Measurements from ENCODE around the gene PAQR6. TPM values are rescaled to one million over a fixed set of nuclear protein-coding genes. Genes with fewer than 3 reads are reported as not detected.

The PAQR6 gene
- total RNA-seq, 1 experiment from 2014 or later, result 4.1 TPM

DNA sequence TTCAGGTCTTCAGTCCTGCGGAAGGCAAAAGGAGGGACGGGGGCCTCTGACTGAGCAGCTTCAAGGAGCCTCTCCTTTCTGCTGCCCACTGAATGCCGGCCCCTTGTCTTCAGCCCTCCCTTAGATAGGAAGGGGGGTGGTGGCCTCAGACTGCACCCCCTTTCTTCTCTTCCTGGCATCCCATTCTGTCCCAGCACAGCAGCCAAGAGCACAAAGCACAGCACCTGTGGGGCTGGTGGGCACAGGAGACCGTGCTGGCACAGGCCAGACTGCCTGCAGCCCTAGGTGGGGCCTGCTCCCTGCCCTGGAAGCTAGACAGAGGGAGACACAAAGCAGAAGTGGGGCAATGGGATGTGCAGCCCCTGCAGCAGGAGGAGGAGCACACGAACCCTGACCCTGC, 1.7 kb upstream of the PAQR6 start:
- peaks cover 6% of the 10 kb centered on the region for H3K4me1 ChIP-seq (ENCODE audit: insufficient read depth, low read length, poor library complexity, severe bottlenecking)
- ChIA-PET POLR2A (ENCODE audit: low non-redundant PET) (no interaction called here), CTCF (no interaction called here)
- intact Hi-C loops (cut with micrococcal nuclease; ENCODE audit: unreplicated experiment), result no loop called here
- TF ChIP-seq, protein P1, sequence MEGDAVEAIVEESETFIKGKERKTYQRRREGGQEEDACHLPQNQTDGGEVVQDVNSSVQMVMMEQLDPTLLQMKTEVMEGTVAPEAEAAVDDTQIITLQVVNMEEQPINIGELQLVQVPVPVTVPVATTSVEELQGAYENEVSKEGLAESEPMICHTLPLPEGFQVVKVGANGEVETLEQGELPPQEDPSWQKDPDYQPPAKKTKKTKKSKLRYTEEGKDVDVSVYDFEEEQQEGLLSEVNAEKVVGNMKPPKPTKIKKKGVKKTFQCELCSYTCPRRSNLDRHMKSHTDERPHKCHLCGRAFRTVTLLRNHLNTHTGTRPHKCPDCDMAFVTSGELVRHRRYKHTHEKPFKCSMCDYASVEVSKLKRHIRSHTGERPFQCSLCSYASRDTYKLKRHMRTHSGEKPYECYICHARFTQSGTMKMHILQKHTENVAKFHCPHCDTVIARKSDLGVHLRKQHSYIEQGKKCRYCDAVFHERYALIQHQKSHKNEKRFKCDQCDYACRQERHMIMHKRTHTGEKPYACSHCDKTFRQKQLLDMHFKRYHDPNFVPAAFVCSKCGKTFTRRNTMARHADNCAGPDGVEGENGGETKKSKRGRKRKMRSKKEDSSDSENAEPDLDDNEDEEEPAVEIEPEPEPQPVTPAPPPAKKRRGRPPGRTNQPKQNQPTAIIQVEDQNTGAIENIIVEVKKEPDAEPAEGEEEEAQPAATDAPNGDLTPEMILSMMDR (conservative IDR thresholded peaks at IDR 0.05; ENCODE audit: low read depth, low read length), result no peak
- no peak for TF ChIP-seq EZH2 (IDR thresholded peaks at IDR 0.05; ENCODE audit: borderline replicate concordance, low read depth, low read length, poor library complexity, severe bottlenecking)
- no peaks in the 10 kb centered on the region for H3K27me3 ChIP-seq (replicated peaks; ENCODE audit: insufficient read depth, low read depth, low read length, poor library complexity)
- DNase-seq (ENCODE audit: low spot score), result no peak
- H3K4me3 ChIP-seq (ENCODE audit: low read depth, low read length, poor library complexity, severe bottlenecking), result no peak overlapping the region
- no TSS peak for BruUV-seq (replicated peaks)
- no peaks in the 10 kb centered on the region for H3K9me3 ChIP-seq (ENCODE audit: low read depth, low read length, poor library complexity, severe bottlenecking)
- H3K36me3 ChIP-seq (ENCODE audit: insufficient read depth, low read length, poor library complexity, severe bottlenecking), result peaks cover 45% of the 10 kb centered on the region
- no peak overlapping the region for H3K27ac ChIP-seq (ENCODE audit: low read depth, low read length, poor library complexity, severe bottlenecking)

DNA sequence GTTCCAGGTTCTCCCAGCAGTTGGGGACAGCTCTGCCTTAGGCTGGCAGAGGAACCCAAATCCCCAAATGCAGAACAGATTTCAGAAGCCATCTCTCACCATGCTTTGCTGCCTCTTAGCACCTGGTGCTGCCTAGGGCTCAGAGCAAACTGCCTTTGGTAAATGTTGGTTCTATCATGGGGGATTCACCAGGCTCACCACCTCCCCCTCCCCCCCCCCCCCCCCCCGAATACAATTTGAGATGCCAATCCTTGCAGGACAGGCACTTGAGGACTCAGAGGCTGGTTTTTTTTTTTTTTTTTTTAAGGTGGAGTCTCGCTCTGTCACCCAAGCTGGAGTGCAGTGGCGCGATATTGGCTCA, 447 bp upstream of the PAQR6 start:
- H3K27me3 ChIP-seq (replicated peaks; ENCODE audit: insufficient read depth, low read depth, low read length, poor library complexity), result no peaks in the 10 kb centered on the region
- DNase-seq (ENCODE audit: low spot score), result no peak
- CTCF ChIA-PET, result no interaction called here
- H3K4me3 ChIP-seq (ENCODE audit: low read depth, low read length, poor library complexity, severe bottlenecking), result no peak overlapping the region
- BruUV-seq (replicated peaks), result no TSS peak
- POLR2A ChIA-PET (ENCODE audit: low non-redundant PET), result no interaction called here
- no peak for TF ChIP-seq EZH2 (IDR thresholded peaks at IDR 0.05; ENCODE audit: borderline replicate concordance, low read depth, low read length, poor library complexity, severe bottlenecking)
- TF ChIP-seq, protein P1 (conservative IDR thresholded peaks at IDR 0.05; ENCODE audit: low read depth, low read length), result no peak
- peaks cover 6% of the 10 kb centered on the region for H3K4me1 ChIP-seq (ENCODE audit: insufficient read depth, low read length, poor library complexity, severe bottlenecking)
- no peaks in the 10 kb centered on the region for H3K9me3 ChIP-seq (ENCODE audit: low read depth, low read length, poor library complexity, severe bottlenecking)
- H3K27ac ChIP-seq (ENCODE audit: low read depth, low read length, poor library complexity, severe bottlenecking), result no peak overlapping the region
- H3K36me3 ChIP-seq (ENCODE audit: insufficient read depth, low read length, poor library complexity, severe bottlenecking), result peaks cover 37% of the 10 kb centered on the region
- intact Hi-C loops (cut with micrococcal nuclease; ENCODE audit: unreplicated experiment), result no loop called here

DNA sequence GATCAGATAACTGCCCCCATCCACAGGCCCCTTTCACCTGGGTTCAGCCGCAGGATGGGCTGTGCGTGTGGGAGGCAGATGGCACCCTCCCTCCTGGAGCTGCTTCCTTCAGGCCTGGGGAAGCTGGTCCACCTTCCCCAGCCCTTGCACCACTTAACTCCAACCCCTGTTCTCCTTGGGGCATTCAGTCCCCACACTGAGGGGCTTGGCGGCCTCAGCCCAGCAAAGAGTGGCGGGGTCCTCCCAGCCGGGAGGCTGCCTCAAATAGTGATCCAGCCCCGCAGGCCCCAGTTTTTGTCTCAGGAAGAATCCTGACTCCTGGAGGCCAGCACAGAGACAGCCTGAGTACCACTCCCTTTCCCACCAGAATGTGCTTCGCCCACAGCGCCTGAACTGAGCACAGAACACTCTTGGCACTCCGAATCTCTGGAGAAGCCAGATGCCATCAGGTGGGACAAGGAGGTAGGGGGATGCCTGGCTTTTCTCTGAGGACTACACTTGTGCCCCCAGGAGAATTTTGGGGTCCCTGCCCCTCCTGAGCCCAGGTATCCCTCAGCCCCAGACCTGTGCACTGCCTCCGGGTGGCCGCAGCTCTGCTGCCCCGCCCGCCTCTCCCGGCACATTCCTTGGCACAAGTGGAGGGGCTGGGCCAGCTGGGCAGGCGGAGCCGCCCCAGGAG, 936 bp downstream of the PAQR6 start:
- TF ChIP-seq EZH2 (IDR thresholded peaks at IDR 0.05; ENCODE audit: borderline replicate concordance, low read depth, low read length, poor library complexity, severe bottlenecking), result no peak
- TF ChIP-seq, protein P1 (conservative IDR thresholded peaks at IDR 0.05; ENCODE audit: low read depth, low read length), result no peak
- no peak overlapping the region for H3K27ac ChIP-seq (ENCODE audit: low read depth, low read length, poor library complexity, severe bottlenecking)
- CTCF ChIA-PET, result interaction anchor here (0.6 kb wide), 1 partner anchor 12 kb away, joined by 4 read pairs; no protein-coding TSS in a partner anchor
- H3K4me1 ChIP-seq (ENCODE audit: insufficient read depth, low read length, poor library complexity, severe bottlenecking), result peaks cover 6% of the 10 kb centered on the region
- no peaks in the 10 kb centered on the region for H3K9me3 ChIP-seq (ENCODE audit: low read depth, low read length, poor library complexity, severe bottlenecking)
- peaks cover 23% of the 10 kb centered on the region for H3K36me3 ChIP-seq (ENCODE audit: insufficient read depth, low read length, poor library complexity, severe bottlenecking)
- no TSS peak for BruUV-seq (replicated peaks)
- POLR2A ChIA-PET (ENCODE audit: low non-redundant PET), result no interaction called here
- DNase-seq (ENCODE audit: low spot score), result no peak
- intact Hi-C loops (cut with micrococcal nuclease; ENCODE audit: unreplicated experiment), result no loop called here
- no peak overlapping the region for H3K4me3 ChIP-seq (ENCODE audit: low read depth, low read length, poor library complexity, severe bottlenecking)
- H3K27me3 ChIP-seq (replicated peaks; ENCODE audit: insufficient read depth, low read depth, low read length, poor library complexity), result no peaks in the 10 kb centered on the region

All from A673 (cell line).